MM.1S (cell line): ENCODE measurements around the gene DENND1A.

Experiments
- DNase-seq: peaks from one replicate; pipeline ENCODE4 v3.0.0-alpha.2; 2015
- H2AFZ ChIP-seq: fragments of 300-600 bp; sonication (generic); 2 replicates; pipeline ENCODE4 v1.6.0; 2016; ENCODE audit warnings: antibody characterized with exemption, low read length
- H3F3A ChIP-seq: fragments of 300-600 bp; sonication (generic); 2 replicates; pipeline ENCODE4 v1.6.1; 2016; ENCODE audit warnings: mild to moderate bottlenecking, antibody characterized with exemption, low read length, moderate library complexity, mixed read lengths; ENCODE audit not compliant: insufficient read depth
- H3K27ac ChIP-seq: fragments of 300-600 bp; sonication (generic); 2 replicates; pipeline ENCODE4 v1.5.1; 2016; ENCODE audit warnings: mild to moderate bottlenecking, low read length
- H3K27me3 ChIP-seq: fragments of 300-600 bp; sonication (generic); replicated peaks from 2 replicates; pipeline ENCODE4 v1.6.0; 2016; ENCODE audit warnings: low read length; ENCODE audit not compliant: insufficient read depth
- H3K36me3 ChIP-seq: fragments of 300-600 bp; sonication (generic); replicated peaks from 2 replicates; pipeline ENCODE4 v1.6.1; 2016; ENCODE audit warnings: mild to moderate bottlenecking, low read length, mixed read lengths; ENCODE audit not compliant: insufficient read depth
- H3K4me1 ChIP-seq: fragments of 300-600 bp; sonication (generic); 2 replicates; pipeline ENCODE4 v1.6.1; 2016; ENCODE audit warnings: low read length, mixed read lengths
- H3K4me2 ChIP-seq: fragments of 300-600 bp; sonication (generic); 2 replicates; pipeline ENCODE4 v1.6.0; 2016; ENCODE audit warnings: low read depth, low read length
- H3K4me3 ChIP-seq: fragments of 300-600 bp; sonication (generic); 2 replicates; pipeline ENCODE4 v1.5.1; 2016; ENCODE audit warnings: low read length, mixed read lengths
- H3K79me2 ChIP-seq: fragments of 300-600 bp; sonication (generic); 2 replicates; pipeline ENCODE4 v1.6.1; 2016; ENCODE audit warnings: mixed run types, low read length, mixed read lengths
- H3K9ac ChIP-seq: fragments of 300-600 bp; sonication (generic); 2 replicates; pipeline ENCODE4 v1.6.1; 2016; ENCODE audit warnings: low read length, mixed read lengths
- H3K9me2 ChIP-seq: fragments of 300-600 bp; sonication (generic); replicated peaks from 2 replicates; pipeline ENCODE4 v1.6.1; 2016; ENCODE audit warnings: mild to moderate bottlenecking, low read length, mixed read lengths; ENCODE audit not compliant: insufficient read depth
- H3K9me3 ChIP-seq: fragments of 300-600 bp; sonication (generic); replicated peaks from 2 replicates; pipeline ENCODE4 v1.6.1; 2016; ENCODE audit warnings: mild to moderate bottlenecking, low read length, mixed read lengths; ENCODE audit not compliant: insufficient read depth
- H4K20me1 ChIP-seq: fragments of 300-600 bp; sonication (generic); 2 replicates; pipeline ENCODE4 v1.6.1; 2016; ENCODE audit warnings: mild to moderate bottlenecking, low read length, moderate library complexity, mixed read lengths; ENCODE audit not compliant: insufficient read depth
- EZH2 ChIP-seq: fragments of 300-600 bp; sonication (generic); optimal IDR thresholded peaks from 2 replicates; pipeline ENCODE3; 2017; ENCODE audit warnings: low read depth, mild to moderate bottlenecking, antibody characterized with exemption, low read length, mixed read lengths
- EZH2phosphoT487 ChIP-seq: fragments of 300-600 bp; sonication (generic); IDR thresholded peaks from 2 replicates; pipeline ENCODE4 v1.6.1; 2018; ENCODE audit warnings: antibody characterized with exemption, low read length
- TF ChIP-seq, protein P1 (sequence below): fragments of 300-600 bp; sonication (generic); IDR thresholded peaks from 2 replicates; pipeline ENCODE4 v1.5.1; 2016; ENCODE audit warnings: antibody characterized with exemption, low read length, mixed read lengths

Gene DENND1A

DNA sequence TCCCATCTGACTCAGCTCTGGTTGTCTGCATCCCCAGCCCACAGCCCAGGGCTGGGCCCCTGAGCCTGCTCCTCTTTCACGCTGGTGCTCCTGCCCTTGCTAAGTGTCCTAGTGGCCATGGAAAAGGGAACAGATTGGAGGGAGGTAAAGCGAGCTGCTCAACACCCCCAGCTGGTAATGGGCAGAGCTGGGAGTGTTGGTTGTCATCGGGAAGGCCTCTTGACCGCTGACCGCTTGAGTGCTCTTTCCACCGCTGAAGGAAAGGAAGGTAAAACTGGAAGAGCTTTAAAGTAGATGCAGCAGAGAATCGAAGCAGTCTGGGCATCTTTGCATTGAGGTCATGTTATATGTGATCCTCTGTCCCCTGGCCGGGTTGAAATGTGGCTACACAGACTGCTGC, 513.8 kb downstream of the DENND1A start:
- no peaks in the 10 kb centered on the region for H4K20me1 ChIP-seq
- no peaks in the 10 kb centered on the region for H3F3A ChIP-seq
- no peaks in the 10 kb centered on the region for H3K9me2 ChIP-seq
- no peaks in the 10 kb centered on the region for H3K36me3 ChIP-seq
- no peaks in the 10 kb centered on the region for H3K9me3 ChIP-seq
- no peak overlapping the region for H3K27ac ChIP-seq
- no peaks in the 10 kb centered on the region for H3K79me2 ChIP-seq
- no peaks in the 10 kb centered on the region for H3K4me1 ChIP-seq
- H3K27me3 ChIP-seq: no peaks in the 10 kb centered on the region
- no peak for DNase-seq
- no peak overlapping the region for H3K4me3 ChIP-seq
- no peak overlapping the region for H3K4me2 ChIP-seq
- TF ChIP-seq, protein P1, sequence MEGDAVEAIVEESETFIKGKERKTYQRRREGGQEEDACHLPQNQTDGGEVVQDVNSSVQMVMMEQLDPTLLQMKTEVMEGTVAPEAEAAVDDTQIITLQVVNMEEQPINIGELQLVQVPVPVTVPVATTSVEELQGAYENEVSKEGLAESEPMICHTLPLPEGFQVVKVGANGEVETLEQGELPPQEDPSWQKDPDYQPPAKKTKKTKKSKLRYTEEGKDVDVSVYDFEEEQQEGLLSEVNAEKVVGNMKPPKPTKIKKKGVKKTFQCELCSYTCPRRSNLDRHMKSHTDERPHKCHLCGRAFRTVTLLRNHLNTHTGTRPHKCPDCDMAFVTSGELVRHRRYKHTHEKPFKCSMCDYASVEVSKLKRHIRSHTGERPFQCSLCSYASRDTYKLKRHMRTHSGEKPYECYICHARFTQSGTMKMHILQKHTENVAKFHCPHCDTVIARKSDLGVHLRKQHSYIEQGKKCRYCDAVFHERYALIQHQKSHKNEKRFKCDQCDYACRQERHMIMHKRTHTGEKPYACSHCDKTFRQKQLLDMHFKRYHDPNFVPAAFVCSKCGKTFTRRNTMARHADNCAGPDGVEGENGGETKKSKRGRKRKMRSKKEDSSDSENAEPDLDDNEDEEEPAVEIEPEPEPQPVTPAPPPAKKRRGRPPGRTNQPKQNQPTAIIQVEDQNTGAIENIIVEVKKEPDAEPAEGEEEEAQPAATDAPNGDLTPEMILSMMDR: no peak
- TF ChIP-seq EZH2 (no peak), EZH2phosphoT487 (no peak)
- H3K9ac ChIP-seq: no peak overlapping the region
- no peak overlapping the region for H2AFZ ChIP-seq

DNA sequence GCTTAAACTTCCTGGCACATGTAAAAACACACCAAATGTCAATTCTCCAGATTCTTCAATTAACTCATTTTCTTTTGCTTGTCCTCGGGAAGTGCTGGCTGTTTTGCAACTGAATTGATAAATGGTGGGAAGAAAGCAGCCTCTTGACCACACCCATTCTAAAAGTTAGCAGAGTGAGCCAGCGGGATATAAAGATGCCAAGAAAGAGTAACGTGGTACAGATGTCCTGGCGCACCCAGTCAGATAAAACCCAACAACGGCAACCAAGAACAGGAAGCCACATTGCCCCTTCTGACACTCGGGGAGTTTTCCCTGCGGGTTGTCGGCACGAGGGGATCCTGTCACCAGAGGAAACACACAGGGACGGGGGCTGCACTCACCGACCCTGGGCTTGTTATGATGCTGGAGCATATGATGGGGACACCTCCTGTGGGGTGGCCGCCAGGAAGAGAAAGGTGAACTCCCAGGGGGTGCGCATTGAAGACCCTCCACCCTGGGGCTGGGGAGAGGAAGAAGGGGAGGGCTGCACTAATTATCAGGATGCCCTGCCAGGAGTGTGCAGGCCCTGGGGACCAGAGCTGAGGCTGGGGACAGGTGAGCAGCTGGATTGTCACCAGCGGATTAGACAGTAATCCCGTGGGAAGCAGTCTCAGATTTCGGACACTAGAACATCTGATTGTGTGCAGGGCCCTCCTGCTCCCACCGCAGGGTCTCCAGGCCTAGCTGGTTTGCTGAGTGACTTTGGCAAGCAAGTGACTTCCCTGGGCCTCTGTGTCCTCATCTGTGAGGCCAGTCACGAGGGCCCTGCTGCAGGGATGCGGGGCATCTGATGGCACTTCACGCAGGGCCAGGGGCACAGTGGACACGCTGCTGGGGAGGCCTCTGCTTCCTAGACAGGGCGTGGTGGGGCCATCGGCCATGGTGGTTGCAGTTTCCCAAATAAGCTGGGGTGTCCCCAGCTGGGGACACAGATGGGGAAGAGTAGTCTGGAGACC, 514.7 kb downstream of the DENND1A start:
- Histone ChIP-seq H3K27me3 (no peaks in the 10 kb centered on the region), H3F3A (no peaks in the 10 kb centered on the region), H3K79me2 (no peaks in the 10 kb centered on the region), H3K4me1 (no peaks in the 10 kb centered on the region), H3K9me2 (no peaks in the 10 kb centered on the region), H4K20me1 (no peaks in the 10 kb centered on the region), H3K36me3 (no peaks in the 10 kb centered on the region), H3K4me3 (no peak overlapping the region), H3K9ac (no peak overlapping the region), H3K4me2 (no peak overlapping the region), H3K27ac (no peak overlapping the region), H3K9me3 (no peaks in the 10 kb centered on the region), H2AFZ (no peak overlapping the region)
- no peak for DNase-seq
- TF ChIP-seq, protein P1: no peak
- no peak for TF ChIP-seq EZH2phosphoT487
- TF ChIP-seq EZH2: no peak

DNA sequence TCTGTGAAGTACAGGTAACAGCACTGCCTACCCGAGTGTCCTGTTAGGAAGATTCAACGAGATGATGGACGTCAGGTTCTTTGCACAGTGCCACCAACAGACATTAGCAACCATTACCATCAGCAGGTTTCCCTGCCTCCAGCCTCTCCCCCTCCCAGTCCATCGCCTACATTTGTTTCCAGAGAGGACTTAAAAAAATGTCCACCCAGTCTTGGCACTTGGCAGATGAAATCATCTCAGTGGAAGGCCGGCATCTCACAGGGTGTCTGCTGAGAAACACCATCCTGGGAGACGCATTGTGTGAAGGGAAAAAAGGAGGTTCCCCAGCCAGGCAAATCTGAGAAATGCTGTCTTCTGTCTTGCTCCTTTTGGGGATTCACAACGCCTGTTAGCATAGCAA, 515.7 kb downstream of the DENND1A start:
- Histone ChIP-seq H3K9ac (no peak overlapping the region), H3K27me3 (no peaks in the 10 kb centered on the region), H3K9me3 (no peaks in the 10 kb centered on the region), H4K20me1 (no peaks in the 10 kb centered on the region), H3K4me2 (no peak overlapping the region), H3K9me2 (no peaks in the 10 kb centered on the region), H3K4me3 (no peak overlapping the region), H3K4me1 (no peaks in the 10 kb centered on the region), H3K27ac (no peak overlapping the region), H3K36me3 (no peaks in the 10 kb centered on the region), H3K79me2 (no peaks in the 10 kb centered on the region), H3F3A (no peaks in the 10 kb centered on the region), H2AFZ (no peak overlapping the region)
- DNase-seq: no peak
- TF ChIP-seq, protein P1: no peak
- TF ChIP-seq EZH2phosphoT487 (no peak), EZH2 (no peak)
